GM19240 (cell line): ENCODE measurements around the gene TRIB2.

ENCODE experiments used
- DNase-seq: peaks from one replicate; pipeline ENCODE4 v3.0.0; 2011; ENCODE audit warnings: low spot score; ENCODE audit not compliant: insufficient read length

TRIB2 gene

DNA sequence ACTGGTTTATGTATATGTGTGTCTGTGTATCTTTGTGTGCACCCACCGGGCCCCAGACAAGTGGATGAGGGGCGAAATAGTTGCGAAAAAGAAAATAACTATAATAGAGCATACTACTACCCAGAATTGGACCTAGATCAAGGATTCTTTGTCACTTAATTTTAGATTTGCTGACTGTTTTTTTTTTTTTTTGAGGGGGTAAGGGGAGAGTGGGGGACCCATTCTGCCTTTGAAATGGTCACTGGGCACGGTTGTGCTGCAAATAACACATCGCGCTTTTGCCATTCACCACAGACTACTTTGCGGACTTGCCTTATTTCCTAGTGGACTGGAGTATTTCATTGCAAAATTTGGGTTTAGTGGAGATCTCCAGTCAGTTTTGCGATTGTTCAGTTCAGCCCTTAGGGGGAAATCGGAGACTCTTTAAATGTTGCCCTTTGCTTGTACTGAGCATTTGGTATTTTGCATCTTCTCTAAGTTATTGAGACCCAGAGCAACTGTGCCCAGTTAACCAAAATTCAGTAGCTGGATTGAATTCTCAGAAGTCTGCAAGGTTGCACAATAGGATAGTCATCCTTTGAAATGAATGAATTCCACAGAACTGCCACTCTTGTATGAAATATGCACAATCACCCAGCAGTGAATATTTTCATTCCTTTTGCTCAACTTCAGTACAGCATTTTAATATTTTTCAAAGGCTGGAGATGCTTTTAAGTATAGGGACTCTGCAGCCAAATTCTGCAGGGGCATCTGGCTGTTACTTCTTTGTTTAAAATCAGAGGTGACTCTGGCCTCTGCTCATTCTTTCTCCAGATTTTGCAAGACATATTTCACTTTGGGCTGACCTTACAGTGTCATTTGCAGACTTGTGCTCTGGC lies 2.9 kb downstream of the TRIB2 start:
- DNase-seq: no peak

DNA sequence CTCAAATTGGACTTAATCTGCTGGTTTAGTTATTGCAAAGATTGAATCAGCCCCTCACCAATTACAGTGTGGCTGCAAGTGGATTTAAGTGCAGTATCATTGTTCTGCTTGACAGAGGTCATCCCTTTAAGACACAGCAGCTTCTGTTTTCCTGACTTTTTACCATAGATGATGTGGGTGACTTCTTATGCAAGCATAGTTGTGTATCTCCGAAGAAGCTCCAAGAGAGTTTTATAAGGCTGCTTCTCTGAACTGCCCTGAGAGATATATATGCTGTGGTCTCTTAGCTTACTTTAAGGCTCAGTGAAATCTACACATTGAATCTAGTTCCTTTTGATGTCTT lies 3.5 kb downstream of the TRIB2 start:
- DNase-seq: no peak

DNA sequence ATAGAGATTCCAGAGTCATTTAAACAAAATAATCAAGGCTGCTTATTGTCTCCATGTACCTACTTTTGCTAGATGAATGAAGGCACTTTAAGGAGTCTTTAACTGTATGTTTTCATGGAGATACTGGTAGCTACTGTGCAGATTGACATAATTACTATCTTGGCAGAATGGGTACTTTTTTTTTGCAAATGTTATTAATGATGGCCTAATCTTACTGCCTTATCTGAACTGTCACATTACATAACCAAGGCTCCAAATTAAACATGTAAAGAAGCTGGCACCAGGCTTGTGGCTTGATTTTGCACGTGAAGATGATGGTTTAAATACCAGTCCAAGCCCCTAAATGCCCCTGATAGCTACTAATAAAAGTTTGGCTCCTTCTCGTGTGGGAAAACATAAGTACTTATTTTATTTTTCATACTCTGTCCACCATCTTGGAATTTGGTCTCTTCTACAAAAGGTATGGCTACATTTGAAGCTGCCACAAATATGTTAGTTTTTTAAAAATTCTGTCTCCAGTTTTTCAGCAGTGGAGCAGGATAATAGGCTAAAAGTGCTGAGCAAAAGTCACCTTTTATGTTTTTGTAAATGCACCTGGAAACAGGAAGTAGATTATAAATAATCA lies 4.1 kb downstream of the TRIB2 start:
- no peak for DNase-seq

DNA sequence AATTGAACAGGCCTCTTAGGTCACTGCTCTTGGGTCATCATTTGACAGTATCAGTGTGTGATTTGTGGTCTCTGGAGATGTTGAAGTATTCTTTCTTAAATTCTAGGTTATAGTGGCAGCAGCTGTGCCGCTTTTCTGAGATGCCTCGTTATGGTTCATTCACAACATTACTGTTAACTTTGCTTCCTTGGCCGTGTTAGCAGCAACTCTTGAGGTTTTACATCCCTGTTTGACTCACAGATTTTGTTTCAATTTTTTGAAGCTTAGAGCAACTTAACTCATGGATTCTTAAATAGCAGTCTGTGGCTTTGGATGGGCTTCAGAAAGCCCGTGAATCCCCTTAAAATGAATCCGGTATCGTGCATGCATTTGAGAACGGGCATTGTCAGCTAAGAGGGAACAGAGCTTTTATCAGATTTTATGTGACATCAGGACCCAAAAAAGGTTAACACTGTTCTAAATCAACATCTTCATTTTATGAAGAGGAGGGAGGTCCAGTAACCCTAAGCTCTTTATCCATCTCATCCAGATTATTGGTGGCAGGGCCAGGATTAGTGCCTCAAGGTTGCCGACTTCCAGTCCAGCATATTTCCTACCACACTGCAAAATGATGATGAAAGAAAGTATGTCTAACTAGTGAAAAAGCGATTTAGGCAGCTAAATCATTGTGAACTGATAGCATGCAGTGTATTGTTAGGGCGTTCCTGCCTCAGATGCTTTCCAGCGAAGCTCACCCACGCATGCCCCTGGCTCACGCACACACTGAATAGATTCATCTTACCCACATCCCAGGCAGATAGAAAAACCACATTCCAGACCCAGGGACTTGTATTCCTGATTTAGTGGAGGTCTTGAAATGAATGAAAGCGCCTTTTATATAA lies 5.1 kb downstream of the TRIB2 start:
- DNase-seq: no peak

DNA sequence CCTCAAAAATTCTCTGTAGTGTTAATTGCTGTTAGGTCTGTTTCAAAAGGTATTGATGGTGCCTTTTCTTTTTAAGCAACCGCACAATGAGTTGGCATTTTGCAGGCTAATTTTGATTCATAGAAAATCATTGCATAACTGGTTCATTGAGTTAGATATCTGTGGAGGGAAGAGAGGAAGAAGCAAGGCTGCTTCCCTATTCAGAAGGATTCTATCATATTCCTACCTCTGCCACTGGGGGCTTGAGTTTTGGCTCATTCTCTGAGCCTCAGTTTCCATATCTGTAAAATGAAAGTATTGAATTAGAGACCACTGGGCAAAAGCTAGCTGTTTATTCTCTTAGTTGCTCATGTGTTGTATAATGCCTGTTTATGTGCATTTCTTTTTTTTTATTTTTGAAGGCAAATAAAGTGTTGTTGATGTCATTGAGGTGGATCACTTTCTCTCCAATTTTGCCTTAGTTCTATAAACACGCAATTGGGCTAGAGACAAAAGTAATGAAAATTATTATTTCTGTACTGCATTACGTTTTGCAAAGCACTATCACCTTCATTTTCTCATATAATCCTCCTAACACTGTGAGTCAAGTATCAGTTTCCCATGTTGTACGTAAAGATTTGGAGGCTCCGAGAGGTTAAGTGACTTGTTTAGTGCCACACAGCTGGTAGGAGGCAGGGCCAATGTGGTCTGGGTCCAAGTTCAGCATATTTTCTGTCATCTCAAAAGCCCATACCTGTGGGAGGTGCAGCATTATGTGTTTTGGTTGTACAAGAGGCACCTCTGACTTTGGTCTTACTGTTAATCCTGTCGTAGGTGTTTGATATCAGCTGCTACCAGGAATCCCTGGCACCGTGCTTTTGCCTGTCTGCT lies 5.9 kb downstream of the TRIB2 start:
- no peak for DNase-seq

DNA sequence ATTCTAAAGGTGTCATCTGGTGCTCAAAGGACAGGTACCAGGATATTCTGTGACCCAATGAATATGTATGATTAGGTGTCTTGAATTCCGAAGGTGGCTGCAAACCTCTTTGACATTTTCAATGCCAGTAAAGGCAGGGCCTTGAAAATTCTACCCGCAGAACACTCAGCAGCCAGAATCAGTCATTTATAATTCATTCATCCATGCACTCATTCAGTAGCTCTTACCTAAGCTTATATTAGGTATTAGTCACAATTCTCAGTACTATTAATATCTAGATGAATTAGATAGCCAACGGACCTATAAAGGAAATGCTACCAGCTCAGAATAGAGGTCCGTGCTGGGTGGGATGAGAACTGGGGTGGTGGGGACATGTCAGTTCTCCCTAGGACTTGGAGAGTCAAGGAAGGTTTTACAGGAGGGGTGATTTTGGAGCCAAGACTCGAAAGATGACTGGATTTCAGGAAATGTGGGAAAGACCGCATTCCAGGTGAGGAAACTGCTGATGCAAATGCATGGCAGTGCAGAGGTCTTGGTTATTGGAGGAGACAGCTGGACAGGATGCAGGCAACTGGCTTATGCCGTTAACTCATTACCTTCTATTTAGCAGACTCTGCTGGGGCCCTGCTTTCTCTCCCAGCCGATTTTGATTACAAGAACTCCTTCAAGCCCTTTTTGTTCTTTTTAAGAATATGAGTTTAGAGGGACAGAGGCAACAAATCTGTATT lies 7.2 kb downstream of the TRIB2 start:
- no peak for DNase-seq

DNA sequence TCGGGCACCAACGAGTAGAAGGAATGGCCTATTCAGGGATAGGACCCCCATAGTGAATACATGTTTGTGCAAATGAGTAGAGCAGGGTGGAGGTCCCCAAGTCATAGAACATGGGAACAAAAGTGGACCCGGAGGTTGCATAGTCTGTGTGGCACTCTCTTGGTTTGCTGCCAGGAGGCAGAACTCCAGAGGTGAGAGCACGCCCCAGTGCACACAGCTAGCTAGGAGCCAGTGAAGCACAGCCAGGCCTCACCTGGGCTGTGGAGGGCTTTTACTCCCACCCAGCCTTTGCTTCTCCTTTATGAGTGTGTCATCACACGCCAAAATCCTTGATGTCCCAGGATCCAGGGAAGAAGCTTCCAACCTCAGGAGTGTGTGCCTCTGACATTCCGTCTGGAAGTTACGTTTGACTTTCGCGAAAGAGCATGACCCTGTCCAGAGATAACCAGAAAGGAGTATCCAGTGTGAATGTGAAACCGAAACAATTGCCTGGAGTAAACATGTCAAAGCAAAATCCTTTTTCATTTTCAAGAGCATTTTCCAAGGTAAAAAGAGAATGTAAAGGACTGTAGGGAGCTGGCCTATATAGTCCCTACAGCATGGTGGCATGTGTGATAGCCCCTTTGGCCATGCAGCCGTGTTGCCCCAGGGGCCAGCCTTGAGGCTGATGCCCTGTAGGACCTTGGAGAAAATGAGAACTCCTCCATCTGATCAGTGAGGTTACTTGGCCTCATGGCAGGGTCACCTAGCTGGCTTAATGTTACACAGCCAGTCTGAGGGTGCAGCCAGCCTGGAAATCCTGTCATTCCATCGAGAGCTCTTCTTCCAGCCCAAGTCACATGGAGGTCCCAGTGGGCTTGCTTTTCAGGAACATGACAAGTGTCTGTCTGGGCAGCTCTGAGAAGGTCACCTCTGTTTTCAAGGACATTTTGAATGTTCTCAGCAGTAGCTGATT lies 8.8 kb downstream of the TRIB2 start:
- DNase-seq: no peak

DNA sequence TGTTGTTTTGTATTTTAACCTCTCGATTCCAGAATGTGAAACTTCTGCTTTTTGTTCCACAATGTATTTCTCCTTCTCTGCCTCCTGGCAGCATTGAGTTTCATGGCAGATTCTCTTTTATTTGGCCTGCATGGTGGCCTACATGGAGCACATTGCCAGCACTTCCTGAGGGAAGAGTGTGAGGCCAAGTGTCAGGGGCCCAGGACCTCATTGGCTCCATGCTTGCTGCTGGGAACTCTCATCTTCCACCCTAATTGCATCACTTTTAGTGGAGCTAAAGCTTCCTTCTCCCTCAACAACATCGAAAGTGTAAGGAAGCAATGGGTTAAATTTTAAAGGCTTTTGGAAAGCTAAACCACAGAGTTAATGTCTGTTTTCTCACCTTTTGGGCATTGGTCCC lies 9.5 kb downstream of the TRIB2 start:
- no peak for DNase-seq

DNA sequence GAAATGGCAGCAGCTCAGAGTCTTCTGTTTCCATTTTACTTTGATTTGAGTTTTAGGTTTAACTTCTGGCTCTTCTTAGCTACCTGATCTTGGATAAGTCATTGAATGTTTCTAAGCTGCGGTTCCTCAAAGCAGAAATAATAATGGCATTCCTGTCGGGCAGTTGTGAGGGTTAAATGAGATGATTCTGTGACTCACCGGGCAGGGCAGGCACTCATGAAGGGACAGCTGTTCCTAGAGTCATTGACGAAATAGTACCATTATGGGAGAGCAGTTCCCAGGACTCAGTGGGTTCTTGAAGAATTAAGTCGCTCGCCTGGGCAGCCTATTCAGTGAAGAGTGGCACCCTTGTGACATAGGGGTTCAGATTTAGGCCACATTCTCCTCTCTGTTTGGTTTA lies 10.3 kb downstream of the TRIB2 start:
- DNase-seq: no peak

DNA sequence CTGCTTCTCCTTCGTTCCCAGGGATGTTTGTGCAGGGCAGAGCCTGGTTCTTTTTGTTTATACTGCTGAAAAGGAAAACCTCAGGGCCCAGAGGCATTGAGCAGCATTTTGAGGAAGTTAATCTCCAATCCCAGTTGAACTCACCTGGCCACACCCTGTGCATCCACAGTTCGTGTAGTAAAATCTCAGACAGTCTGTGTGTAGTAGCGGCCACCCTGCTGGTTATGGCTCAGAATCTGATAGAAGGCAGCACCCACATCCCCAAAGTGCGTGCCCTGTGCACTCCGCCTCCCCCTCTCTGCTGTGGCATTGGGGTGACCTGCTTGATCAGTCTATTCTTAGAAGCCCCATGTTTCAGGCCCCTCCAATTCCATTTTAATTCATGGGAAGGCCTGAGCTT lies 10.9 kb downstream of the TRIB2 start:
- no peak for DNase-seq

DNA sequence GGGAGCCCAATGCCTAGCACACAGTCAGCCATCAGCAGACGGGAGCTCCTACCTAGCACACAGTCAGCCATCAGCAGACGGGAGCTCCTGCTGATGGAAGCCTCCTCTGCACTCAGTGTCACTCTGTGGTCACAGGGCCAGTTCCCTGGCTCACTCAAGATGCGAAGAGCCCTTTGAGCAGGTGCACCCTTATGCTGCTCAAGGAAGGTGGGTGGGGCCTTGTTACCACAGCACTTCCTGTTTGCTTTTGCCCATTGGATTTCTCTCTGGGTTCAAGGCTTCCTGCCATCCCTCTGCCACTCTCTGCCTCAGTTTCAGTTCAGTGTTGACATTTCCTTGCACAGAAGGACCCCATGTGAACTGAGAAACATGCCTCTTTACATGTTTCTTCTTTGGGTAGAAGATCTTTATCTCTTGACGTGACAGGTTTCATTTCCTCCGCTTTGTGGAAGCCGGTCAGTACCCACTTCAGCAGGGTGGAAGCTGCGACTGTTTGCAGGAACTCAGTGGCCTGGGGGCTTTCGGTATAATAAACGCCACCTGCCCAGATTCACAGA lies 11.6 kb downstream of the TRIB2 start:
- peak; percentile 26 for DNase-seq

DNA sequence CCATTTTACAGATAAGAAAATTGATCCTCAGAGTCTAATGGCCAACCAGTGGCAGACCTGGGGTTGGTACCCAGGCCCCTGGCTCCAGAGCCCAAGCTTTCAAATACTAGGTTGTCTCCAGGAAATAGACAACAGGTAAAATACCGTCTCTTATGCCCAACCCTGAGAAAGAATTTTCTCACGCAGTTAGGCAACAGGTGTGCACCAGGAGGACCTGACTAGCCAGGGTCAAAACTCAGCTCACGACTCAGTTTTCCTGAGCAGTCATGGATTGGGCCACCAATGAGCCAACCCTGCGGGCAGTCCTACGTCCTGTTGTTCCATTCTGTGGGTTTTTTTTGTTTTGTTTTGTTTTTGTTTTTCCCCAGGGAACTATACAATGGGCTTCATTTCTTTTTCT lies 13.5 kb downstream of the TRIB2 start:
- no peak for DNase-seq

DNA sequence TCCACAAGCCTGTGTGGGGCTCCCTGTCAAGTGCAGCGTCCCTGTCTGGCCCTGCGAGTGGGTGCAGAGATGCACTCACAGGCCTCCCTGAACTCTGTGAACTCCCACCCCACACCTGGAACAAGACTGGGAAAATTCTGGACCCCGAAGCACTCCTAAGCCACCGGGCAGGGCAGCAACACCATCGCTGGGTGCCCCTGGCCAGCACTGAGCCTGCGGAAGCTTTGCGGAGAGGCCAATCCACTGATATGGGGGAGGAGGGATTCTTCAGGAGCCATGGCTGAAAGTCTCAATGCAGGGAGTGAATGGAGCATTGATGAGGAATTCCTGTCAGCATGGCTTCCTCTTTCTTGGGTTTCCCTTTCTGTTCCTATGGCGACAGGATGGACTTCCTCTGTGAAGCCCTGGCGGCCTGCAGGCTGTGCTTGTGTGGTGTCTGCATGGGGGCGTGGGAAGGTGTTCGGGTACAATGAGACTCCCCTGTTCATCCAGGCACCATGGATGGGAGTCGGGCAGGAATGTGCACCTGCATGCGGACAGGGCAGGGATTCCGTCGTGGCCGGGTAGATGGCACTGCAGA lies 15.1 kb downstream of the TRIB2 start:
- DNase-seq: no peak

DNA sequence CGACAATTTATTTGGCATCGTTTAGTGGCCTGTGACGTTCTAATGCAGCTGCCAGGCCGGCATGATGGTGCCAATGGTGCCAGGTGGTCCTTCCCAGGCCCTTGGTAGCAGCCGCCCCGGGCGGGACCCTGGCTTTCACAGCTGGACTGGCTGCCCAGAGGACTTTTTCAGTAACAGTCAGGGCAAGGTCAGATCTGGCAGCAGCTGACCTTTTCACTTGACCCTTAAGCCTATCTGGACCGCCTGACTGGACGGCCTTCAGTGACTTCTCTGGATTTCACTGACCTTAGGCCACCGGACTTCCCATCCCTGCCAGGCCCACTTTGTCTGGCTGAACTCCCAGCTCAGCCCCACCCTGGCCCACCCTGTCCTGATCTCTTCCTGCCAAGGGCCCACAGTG lies 15.9 kb downstream of the TRIB2 start:
- DNase-seq: no peak

DNA sequence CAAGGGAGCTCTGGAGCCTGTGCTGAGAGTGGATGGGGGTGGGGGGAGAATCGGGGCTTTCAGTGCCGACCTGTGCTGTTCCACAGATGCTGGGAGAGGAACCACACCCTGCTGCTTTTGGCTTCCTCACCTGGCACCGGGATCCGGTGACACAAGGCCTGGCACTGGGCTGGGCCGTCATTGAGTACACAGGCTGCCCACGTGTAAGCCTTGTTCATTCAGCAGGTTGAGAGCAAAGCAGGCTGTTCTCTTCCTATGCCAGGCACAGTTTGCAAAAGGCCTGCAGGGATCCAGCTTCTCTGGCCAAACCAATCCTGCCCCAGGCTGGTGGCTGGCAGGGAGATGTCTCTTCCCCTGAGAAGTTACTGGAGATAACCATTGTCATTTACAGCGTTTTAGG lies 17.1 kb downstream of the TRIB2 start:
- no peak for DNase-seq

DNA sequence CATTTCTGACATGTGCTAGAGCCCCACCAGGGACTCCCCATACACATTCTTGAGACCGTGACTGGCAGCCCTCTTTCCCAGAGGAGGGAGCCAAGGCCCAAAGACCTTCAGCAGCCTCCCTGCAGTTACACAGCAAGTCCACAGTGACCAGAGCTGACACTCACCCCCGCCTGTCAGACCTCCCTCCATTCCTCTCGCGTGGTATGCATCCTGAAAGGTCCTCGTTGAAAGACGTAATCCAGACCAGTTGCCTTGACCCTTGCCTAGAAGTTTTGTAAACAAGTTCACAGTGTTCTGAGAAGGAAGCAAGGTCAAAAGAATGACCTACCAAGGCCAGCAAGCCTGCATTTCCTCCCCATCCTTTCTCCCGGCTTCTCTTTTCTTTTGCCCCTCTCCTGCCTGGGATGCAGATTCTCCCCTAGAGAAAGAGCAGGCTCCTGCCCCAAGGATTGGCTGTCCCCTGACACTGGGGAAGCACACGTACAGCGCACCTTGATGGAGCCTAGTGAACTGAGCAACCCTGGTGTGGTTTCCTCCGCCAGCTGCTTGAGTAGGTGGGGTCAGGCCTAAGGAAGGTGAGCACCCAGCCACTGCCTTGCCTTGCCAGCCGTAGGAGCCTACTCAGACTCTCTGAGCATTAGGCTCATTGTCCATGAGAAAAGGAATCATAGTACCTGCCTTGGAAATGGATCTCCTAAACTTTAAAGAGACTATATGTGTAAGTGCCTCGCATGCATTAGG lies 18.3 kb downstream of the TRIB2 start:
- no peak for DNase-seq

DNA sequence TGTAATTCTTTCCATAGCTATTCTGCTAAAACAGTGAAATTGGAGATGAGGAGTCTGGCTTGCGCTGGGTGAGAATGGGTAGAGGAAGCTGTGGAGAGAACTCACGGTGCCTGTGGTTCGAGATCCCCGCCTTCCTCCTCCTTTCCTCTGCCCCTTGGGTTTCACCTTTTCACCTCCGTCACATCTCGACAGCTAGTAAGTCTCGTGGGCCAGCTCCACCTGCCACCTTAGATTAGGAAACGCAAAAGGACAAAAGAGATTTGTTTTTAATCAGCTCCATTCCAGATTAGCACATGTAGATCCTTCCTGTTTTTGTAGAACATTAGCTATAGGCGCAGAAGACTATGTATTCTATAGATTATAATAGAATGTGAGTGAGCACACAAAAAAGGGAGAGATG lies 20.6 kb downstream of the TRIB2 start:
- DNase-seq: no peak
